DMS 273 (cell line): Measurements from ENCODE around the gene DDR1.
"Not testable (repeated sequence)": the region's sequence is repeated elsewhere in the genome, so short reads cannot be mapped to it uniquely, and the experiment has no call there.

ENCODE experiments used
- DNase-seq: peaks from one replicate; lab custom pipeline; 2025; ENCODE audit not compliant: unreplicated experiment; lab: John Stamatoyannopoulos, UW

The DDR1 gene

DNA sequence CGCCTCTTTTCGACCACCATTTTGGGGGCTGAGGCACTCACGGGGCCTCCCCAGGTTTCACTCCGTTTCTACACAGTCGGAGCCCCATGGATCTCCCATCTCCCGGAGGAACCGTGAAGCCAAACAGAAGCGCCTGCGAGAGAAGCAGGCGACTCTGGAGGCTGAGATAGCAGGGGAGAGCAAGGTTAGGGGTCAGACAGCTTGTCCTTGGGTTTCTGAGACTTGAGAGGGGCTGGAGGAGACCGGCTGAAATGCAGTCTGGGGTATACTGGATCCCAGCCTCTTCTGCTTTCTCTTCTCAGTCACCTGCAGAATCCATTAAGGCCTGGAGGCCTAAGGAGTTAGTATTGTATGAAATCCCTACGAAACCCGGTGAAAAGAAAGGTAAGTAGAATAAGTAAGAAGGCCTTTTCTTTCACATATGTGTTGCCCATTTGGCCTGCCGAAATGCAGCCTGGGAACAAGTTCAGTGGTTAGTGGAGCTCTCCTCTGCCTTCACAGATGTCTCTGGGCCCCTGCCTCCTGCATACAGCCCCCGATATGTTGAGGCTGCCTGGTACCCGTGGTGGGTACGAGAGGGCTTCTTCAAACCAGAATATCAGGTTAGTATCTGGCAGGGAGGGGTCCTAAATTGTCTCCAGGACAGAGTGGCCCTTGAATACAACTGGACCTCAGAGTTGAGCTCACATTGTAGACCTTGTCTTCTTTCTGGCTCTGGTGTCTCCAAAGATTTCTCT, 30.7 kb downstream of the DDR1 start:
- DNase-seq: no peak

DNA sequence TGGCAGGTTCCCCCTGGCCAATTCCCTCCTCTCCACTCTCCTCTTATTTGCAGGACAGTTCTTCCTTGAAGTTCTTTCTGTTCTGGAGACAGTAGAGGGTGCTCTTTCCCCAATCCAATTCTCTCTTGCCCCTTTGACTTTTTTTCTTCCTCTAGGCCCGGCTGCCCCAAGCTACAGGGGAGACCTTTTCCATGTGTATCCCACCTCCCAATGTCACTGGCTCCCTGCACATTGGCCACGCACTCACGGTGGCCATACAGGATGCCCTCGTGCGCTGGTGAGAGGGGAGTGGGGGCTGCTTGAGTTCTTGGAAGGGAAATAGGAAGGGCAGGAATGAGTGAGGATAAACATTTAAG, 31.2 kb downstream of the DDR1 start:
- DNase-seq: peak; percentile 67

DNA sequence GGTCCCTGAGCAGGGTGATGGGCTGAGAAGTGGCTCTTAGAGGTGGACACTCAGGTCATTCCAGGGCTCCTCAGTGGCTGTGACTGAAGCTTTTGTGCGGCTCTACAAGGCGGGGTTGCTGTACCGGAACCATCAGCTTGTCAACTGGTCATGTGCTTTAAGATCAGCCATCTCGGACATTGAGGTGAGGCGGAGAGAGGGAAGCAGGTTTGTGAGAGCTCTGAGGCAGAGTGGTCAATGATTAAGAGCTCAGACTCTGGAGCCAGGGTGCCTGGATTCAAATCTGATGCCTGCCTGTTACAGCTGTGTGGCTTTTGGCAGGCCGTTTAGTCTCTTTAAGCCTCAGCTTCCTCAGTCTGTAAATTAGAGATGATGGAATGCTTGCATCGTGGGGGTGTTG, 32.7 kb downstream of the DDR1 start:
- DNase-seq: no peak

DNA sequence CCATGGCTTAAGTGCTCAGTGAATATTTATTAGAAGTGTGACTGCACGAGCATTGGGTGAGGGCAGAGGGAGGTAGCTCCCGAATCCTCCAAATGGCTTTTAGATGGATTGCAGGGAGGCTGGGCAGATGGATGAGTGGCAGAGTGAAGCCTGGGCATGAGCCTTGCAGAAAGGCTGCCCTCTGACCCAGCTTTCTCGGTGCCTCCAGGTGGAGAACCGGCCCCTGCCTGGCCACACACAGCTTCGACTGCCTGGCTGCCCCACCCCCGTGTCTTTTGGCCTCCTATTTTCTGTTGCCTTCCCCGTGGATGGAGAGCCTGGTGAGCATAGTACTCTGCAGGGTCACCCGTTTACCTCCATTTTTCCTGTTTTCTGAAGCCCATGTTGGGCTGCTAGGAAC, 33.2 kb downstream of the DDR1 start:
- DNase-seq: no peak

DNA sequence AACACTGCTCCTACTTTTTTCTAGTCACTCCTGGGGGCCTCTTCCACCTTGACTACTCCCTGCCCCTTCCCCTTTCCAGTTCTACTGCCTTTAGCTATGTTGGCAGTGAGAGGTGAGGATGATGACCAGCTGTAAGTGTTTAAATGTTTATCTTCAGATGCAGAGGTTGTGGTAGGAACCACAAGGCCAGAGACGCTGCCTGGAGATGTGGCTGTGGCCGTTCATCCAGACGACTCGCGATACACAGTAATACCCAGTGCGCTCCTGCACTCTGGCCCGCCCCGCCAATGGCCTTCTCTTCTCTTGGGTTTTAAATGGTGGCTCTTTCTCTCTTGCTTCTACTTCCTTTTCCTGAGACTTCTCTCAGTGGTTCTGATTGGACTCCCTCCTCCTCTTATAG, 34.4 kb downstream of the DDR1 start:
- no peak for DNase-seq

DNA sequence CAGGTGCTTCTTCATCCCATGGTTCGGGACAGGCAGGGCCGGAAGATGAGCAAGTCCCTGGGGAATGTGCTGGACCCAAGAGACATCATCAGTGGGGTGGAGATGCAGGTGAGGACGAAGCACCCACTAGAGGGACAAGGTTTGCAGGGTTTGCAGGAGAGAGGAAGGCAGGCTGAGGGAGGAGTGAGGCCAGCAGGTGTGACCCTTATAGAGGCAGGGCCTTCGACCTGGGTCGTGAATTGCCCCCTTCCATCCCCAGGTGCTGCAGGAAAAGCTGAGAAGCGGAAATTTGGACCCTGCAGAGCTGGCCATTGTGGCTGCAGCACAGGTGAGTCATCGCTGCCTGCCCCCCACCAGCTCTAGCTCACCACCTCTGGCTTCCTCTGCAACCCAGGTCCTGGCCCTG, 38.1 kb downstream of the DDR1 start:
- DNase-seq: no peak

DNA sequence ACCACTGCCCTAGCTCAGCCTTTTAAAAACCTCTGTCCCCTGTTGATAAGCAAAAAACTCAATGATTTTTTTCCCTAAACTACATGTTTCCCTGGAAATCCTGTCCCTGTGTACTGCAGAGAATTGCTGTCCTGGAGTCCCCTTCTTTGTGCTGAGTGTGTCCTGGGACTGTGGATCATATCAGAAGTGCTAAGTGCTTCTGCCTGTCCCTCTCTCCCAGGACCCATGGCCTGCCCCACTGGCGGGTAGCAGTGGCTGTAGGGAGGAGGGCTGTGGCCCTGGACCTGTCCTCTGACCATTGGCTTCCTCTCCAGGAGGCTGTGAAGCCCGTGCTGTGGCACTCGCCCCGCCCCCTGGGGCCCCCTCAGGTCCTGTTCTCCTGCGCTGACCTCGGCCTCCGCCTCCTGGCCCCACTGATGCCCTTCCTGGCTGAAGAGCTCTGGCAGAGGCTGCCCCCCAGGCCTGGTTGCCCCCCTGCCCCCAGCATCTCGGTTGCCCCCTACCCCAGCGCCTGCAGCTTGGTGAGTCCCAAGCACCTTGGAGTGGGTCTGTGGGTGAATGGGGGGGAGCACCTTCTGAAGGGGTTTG, 39.8 kb downstream of the DDR1 start:
- not testable (repeated sequence) for DNase-seq

DNA sequence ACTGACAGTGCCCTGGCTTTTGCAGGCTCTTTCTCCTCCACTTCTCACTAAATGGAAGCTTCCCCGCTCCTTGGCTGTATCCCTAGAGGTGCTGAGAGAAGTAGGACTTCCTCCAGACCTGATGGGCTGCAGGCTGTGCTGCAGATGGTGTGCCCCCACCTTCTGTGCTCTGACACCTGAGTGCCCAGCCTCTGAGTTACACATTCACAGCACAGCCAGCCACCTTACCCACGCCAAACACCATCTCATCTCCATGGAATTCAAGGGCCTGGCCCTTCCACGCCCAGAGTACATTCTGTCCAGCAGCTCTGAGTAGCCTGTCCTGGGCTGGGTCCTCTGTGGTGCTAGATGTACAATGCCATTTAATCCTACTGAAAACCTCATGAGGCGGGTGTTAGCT, 42.3 kb downstream of the DDR1 start:
- no peak for DNase-seq

DNA sequence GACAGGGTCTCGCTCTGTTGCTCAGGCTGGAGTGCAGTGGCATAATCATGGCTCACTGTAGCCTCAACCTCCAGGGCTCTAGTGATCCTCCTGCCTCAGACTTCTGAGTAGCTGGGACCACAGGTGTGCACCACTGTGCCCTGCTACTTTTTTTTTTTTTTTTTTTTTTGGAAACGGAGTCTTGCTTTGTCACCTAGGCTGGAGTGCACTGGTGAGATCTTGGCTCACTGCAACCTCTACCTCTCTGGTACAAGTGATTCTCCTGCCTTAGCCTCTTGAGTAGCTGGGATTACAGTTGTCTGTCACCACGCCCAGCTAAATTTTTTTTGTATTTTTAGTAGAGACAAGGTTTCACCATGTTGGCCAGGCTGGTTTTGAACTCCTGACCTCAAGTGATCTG, 42.8 kb downstream of the DDR1 start:
- not testable (repeated sequence) for DNase-seq

DNA sequence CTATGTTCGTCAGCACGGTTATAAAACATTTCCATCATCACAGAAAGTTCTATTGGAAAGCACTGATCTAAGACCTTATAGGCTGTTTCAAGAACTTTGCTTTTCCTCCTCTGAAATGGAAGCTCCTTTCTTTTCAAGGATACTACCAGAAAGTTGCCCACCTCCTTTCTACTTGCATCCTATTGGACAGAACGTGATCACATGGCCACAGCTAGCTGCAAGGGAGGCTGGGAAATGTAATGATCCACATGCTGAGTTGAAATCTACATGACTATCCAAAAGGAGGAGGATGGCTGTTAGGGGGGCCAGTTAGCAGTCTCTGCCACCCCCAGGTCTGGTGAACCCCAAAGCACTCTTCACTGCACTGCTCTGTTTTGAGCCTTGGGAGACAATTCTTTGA, 44.4 kb downstream of the DDR1 start:
- no peak for DNase-seq

DNA sequence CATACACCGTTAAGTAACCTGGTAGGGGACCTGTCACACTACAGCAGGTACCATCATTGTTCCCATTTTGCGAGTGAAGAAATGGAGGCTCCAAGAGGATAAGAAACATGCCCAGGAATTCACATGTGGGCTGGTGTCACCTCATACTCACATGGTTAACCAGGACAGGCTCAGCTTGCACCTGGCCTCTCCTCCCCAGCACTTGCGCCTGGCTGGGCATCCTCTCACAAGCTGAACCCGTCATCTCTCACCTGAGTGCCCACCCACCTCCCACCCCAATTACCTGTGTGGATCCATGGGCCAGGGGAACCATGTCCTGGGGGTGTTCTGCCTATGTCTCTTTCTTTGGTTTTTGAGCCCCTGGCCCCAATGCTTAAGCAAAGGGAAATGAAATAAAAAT, 46.2 kb downstream of the DDR1 start:
- DNase-seq: no peak

DNA sequence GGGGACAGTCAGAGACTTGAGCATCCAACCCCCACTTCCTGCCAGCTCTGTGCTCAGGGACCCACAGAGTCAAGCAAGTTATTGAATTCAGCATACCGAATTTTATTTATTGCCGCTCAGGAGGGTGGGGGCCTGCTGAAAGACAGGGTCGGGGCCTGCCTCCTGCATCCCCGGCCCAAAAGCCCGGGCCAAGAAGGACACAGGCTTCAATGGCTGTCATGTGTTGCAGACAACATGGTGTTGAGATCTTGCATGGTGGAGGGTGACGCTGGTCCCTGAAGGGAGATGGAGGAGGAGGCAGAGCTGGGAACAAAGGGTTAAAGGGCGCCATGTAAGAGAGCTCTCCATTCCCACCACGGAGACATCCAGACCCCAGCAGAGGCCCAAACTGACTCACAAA, 47.0 kb downstream of the DDR1 start:
- no peak for DNase-seq

DNA sequence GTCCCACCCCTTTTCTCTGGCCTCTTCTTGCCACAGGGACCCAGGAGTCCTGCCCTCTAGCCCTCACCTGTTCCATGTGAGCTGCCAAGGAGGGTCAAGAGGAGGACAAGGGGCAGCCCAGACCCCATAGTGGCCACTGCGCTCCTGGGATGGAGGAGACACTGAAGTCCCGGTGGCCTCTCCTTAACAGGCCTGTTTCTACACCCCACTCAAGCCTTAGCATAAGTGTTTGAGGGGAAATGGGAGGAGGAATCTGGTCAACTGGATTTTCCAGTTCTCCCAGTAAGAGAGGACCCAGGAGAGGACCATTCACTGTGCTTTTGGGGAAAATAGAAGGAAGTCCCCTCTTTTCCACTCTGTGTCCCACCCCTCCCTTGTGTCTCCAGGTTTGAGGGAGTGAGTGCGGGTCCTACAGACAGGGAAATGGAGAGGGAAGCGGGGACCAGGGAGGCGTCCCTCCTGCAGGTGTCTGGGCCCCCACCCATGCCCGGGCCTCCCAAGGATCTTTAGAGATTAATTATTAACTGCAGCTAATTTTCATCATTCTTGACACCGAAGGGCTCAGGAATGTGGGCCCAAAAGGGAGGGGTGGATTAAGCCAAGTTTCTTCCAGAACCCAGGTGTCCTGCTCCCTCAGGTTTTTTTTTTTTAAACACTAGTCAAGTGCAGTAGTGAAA, 47.8 kb downstream of the DDR1 start, which contains the start of gene SFTA2:
Gene SFTA2 (minus strand): TSS at position 202 of the 677 bp plus-strand sequence. CDS start 74 bp downstream, at position 128.
- DNase-seq: no peak

DNA sequence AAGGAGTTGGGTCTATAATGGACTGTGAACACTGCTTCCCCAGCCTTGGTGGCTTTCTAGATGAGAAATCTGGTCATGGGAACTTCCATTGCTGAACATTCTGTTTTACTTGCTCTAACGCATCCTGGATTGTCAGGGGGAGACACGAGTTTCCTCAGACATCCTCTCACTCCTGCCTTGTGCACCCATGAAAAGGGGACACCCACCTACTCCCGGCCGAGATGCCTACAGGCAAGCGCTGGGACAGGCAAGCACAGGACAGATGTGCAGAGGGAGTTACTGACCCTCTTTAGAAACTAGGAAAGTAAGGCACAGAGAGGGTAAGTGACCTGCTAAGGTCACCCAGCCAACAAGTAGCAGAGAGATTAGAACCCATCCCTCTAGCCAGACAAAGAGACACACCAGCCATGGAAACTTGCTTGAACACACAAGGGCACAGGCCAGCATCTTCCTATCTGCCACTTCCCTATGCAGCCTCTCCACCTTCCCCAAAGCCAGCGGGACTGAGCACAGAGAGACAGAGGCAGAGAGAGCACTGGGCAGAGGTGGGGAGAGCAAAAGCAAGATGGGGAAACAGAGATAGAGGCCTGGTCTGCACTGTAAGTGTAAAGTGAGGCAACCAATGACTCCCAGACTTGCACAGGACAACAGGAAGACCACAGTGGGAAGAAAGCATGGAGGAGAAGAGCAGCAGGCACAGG, 48.5 kb downstream of the DDR1 start:
- DNase-seq: no peak

DNA sequence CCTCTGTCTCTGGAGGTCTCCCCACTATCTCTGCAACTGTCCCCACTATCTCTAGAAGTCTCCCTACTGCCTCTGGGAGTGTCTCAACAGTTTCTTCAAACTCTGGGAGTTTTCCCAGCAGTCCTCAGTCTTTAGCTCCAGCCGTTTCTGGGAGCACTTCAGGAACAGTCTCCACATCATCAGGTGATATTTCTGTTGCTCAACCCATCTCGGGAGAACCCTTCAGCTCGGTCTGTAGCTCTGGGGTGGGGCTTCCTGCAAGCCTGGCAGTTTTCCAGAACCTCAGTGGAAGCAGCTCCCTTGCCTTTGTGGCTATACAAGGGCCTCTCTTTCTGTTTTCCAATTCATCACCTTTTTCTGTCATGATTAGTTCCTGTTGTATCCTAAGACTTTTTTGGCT, 50.7 kb downstream of the DDR1 start:
- peak; percentile 13 for DNase-seq

DNA sequence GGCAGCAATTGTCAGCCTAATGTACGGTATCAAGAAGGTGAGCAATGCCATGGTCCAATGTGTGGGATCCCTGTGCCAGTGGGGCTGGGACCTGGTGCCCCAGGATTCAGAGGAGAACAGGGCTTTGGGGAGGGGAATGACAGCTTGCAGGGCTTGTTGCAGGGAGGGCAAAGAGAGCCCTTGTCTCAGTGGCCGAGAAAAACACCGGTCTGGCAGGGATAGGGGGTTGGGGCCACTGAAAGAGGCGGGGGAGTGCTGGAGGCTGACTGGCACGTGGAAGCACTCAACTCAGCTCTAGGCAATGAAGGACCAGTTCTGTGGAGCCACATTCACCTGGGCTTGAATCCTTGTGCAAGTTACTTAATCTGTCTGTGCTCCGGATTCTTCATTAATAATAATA, 52.9 kb downstream of the DDR1 start:
- DNase-seq: no peak

DNA sequence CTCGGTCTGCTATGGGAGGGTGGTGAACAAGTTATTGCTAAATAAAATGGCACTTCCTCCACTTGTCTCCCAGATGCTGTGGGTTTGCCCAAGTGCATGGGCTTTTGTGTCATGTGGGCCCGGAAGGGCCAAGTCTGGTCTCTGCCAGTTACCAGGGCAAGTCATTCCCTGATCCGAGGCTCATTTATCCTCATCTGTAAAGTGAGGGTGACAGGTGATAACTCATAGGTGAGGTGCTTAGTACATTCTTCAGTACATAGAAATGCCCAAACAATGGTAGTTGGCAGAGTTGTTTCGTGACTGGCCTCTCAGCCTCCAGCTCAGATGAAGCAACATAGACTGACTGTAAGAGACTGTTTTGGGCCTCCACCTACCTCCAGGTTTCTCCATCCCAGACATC, 54.4 kb downstream of the DDR1 start:
- no peak for DNase-seq

DNA sequence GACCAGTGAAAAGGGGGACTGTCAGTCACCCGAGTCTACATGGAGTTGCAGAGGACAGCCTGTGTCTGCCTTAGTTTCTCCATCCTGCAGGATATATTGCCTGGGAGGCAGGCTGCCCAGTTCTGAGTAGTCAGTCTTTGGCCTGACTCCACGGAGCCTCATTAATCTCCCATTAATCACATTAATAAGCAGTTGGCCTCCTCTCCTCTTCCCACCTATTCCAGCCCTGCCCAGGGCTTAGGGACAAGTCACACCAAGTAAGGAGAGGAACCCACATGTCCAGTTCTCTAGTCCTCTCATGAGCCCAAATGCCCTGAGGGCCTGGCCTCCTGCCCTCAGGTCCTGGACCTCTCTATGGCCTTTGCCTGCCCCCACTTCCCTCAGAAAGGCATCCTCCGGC, 55.2 kb downstream of the DDR1 start:
- DNase-seq: peak; percentile 14

DNA sequence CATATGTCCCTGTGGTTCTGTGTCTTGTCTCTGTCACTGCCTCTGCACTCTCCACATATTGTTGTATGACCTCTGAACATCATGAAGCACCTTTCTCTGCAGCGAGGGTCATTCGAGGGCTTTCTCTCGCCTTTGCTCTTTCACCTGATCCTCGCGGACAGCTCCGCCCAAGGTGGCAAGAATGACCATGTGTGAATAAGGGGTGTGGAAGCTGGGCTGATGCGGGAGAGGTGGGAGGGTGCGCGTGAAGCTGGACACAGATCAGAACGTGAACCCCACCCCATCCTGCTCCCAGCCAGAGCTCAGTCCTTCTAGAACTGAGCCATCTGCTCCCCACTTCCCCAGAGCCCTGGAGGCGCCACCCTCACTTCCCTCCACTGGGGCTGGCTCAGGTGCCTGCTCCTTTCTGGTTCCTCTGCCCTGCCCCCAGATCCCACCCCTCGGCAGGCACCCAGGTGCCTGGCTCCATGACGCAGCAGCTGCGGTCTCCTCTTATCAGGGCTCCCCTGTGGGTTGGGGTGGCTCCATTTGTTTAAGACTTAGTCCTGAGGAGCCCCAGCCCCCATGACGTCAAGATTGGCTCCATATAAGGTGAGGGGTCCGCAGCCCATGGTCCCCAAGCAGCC, 56.2 kb downstream of the DDR1 start, which contains the start of gene MUCL3:
Gene MUCL3 (plus strand): TSS at position 613 of the 626 bp plus-strand sequence. CDS start 27 bp downstream, outside the sequence.
- DNase-seq: no peak

DNA sequence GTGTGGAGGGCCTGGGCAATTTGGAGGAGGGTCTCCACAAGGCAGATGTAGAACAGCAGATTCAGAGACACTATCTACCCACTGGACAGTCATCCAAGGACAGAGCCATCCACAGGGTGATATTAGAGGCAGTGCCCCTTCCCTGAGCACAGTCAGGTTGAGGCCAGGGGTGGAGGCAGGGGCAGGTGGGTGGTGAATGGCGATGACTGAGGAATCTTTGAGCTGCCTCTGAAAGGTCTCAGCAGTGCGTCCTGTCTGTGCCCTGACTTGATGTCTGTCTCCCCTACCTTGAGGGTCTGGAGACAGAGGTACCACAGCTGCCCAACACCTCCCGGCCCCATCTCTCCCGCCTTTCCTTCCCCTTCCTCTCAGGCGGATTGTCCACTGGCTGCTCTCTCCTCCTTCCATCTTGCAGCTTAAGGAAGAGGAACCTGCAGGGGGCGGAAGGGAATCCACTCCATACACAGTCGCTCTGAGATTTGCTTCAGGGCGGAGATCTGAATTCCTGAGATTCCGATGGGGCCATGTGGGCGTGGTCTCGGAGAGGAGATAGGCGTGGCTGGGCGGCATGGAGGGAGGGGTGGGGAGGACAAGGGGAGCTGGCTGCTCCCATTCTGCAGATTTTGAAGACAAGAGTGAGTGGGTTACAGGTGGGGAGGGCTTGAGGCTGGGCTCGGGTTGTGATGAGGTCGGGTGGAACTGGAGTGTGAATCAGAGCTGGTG, 58.2 kb downstream of the DDR1 start:
- DNase-seq: peak; percentile 70

DNA sequence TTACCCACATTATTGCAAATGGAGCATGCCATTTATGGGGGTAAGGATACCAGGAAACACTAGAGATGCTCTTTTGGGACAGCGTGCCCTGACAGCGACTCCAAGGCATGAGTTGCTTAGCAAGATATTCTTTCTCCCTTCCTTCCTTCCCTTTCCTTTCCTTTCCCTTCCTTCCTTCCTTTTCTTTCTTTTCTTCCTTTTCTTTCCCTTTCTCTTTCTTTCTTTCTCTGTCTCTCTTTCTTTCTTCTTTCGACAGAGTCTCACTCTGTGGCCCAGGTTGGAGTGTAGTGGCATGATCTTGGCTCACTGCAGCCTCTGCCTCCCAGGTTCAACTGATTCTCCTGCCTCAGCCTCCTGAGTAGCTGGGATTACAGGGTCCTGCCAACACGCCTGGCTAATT, 59.7 kb downstream of the DDR1 start:
- DNase-seq: no peak
